ENCODE results near the gene ZER1.
"Not testable (repeated sequence)": the region's sequence is repeated elsewhere in the genome, so short reads cannot be mapped to it uniquely, and the experiment has no call there.

ZER1 gene

DNA sequence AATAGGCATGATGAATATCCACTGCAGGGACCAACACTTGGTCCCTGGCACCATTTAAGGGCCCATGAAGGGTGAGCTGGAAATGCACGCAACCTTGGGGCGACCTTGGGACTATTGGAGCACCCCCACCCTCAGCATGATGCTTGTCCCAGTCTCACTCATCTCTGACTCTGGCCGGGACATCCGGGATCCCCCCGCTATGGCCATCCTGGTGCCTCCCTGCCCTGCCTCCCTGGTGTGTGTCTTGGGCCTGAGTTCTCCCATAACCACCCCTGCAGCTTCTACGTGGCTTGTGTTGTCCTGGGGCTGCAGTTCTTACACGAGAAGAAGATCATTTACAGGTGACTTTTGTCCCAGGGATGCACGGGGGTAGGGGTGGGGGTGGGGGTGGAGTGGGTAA, 53.7 kb downstream of the ZER1 start:
- FAIRE-seq = no peak
- DNase-seq (ENCODE audit: insufficient read length, low spot score) = no peak

DNA sequence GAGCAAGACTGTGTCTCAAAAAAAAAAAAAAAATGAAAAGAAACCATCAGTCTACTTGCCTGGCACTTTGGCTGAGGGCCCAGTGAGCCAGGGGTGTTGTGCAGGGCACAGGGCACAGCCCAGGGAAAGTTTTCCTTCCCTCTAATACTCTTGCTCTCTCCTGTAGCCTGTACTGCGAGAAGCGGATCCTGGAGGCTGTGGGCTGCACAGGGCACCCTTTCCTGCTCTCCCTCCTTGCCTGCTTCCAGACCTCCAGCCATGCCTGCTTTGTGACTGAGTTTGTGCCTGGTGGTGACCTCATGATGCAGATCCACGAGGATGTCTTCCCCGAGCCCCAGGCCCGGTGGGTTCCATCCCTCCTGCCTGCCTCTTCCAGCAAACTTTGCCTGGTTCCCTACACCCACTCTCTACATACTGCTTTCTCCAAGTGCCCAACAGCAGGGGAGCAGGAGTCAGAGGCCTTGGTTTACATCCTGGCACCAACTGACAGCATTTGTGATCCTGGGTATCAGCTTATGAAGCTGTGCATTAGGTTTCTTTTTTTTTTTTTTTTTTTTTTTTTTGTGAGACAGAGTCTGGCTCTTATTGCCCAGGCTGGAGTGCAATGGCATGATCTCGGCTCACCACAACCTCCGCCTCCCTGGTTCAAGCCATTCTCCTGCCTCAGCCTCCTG, 55.0 kb downstream of the ZER1 start:
- no peak for FAIRE-seq

DNA sequence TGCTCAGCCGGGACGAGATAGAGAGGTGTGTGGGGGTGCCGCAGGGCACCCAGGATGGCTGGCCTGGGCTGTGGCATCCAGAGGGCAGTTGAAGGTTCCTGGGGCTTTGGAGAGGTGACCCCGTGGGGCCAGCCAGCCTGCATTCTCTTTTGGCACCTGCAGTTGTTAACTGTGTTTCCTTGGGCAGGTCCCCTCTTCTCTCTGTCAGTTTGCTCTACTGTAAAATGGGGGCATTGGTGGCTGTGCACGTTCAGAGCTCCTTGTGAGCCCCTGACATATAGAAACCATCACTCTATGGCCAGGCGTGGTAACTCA, 56.3 kb downstream of the ZER1 start:
- no peak for DNase-seq (ENCODE audit: insufficient read length, low spot score)
- no peak for FAIRE-seq

More for the DNA sequence above, 55.0 kb downstream of the ZER1 start:
- no peak for DNase-seq (ENCODE audit: insufficient read length, low spot score)

DNA sequence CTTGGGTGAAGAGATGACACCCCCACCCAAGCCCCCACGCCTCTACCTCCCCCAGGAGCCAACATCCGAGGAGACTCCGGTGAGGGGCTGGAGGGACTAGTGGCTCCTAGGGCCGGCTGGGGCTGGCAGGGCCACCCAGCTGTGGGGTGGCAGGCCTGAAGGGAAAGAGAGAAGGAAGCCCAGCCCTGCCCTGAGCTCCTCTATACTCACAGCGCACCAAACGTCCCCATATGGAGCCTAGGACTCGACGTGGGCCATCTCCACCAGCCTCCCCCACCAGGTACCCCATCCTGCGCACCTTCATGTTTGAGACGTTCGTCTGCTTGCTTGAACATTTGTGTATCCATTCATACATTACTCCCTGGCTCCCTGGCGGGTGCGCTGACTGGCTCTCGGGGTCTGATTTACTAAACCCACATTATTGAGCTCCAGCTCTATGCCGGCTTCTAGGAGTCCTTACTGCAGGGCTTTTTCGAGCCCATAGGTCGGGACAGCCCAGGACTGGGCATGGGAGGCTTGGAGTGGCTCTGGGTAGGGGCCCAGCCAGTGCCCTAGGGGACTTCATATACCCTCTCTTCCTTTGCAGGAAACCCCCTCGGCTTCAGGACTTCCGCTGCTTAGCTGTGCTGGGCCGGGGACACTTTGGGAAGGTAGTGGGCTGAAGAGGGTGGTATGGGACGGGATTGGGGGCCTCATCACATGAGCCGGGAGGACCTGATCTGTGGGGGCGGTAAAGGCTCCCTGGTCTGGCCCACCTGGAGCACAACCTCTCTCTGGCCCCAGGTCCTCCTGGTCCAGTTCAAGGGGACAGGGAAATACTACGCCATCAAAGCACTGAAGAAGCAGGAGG, 56.9 kb downstream of the ZER1 start:
- FAIRE-seq (no peak), DNase-seq (ENCODE audit: insufficient read length, low spot score) (no peak)

- no peak for FAIRE-seq
- no peak for DNase-seq (ENCODE audit: insufficient read length, low spot score)
Measured at GRCh38 chr9:128713941-128714573, 57.7 kb downstream of the ZER1 start.

DNA sequence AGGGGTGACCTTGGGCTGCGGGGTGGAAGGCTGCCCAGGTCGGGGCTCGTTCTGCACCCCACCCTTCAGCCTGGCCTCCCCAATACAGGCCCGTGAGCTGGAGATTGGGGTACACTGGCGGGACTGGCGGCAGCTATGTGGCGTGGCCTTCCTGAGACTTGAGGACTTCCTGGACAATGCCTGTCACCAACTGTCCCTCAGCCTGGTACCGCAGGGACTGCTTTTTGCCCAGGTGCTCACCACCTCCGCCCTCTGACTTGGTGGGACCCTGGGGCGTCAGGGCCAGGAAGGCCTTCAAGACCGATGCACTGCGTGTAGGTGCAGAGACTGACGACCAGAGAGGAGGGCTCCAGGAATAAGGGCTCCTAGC, 58.3 kb downstream of the ZER1 start:
- DNase-seq (ENCODE audit: insufficient read length, low spot score) (no peak), FAIRE-seq (no peak)

DNA sequence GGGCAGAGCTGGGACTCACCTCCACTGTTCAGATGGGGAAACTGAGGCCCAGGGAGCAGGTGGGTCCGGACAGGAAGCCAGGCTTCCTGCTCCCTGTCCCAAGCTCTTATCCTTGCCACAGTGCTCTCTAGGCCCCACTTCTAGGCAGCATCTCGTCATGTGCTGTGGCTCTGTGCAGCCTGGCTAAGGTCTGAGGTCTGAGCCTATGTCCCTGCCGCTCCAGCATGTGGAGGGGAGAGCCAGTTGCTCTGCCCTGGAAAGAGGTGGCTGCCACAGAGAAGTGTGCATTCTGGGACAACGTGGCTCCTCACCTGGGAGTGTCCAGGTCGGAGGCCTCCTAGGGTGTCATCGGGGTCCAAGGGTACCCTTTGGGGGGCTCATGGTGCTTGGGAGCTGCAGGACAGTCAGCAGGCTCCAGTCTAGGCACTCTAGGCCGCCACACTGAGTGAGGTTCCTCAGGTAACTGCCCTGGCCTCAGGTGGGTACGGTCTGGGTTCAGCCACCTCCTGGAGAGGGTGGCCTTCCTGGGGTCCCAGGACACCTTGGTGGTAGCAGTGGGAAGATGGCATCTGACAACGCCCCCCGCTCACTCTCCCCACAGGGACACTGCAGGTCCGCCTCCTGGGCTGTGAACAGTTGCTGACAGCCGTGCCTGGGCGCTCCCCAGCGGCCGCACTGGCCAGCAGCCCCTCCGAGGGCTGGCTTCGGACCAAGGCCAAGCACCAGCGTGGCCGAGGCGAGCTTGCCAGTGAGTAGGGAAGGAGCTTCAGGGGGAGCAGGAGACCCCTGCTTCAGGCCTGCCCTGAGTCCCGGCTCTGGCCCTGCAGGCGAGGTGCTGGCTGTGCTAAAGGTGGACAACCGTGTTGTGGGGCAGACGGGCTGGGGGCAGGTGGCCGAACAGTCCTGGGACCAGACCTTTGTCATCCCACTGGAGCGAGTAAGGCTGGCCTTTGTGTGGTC, 59.0 kb downstream of the ZER1 start:
- FAIRE-seq (no peak), DNase-seq (ENCODE audit: insufficient read length, low spot score) (no peak)

DNA sequence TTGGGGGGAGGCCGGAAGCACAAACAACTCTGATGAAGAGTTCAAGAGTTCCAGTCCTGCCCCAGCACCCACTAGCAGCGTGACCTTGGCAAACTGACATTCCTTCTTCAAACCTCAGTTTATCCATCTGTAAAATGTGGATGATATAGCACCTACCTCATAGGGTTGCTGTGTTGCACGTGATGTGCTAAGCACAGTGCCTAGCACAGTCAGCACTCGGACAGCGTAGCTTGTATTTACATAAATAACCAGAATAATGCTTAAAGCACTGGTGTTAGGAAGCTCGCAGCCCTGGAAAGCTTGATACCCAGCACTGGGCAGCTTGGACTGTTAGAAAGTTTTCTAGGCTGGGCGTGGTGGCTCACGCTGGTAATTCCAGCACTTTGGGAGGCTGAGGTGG, 64.3 kb downstream of the ZER1 start:
- DNase-seq (ENCODE audit: insufficient read length, low spot score) (no peak), FAIRE-seq (no peak)

- no peak for DNase-seq (ENCODE audit: insufficient read length, low spot score)
- no peak for FAIRE-seq
Measured at GRCh38 chr9:128706671-128707381, 64.9 kb downstream of the ZER1 start.

GRCh38 chr9:128706045-128706444, 65.7 kb downstream of the ZER1 start:
- no peak for FAIRE-seq
- DNase-seq (ENCODE audit: insufficient read length, low spot score) = no peak

GRCh38 chr9:128705051-128705965, 66.4 kb downstream of the ZER1 start:
- no peak for DNase-seq (ENCODE audit: insufficient read length, low spot score)
- FAIRE-seq = no peak

DNA sequence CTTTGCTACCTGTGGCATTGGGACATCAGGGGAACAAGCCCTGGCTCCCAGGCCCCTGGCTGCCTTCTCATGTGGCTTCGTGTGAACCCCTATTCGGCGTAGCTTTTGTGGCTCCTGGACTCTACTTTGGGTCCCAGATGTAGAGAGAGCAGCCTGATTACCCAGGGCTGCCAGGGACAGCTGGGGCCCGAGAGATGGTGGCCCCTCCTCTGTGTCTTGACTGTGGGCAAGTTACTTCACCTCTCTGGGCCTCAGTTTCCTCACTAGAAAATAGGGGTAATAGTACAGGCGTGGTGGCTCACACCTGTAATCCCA, 67.4 kb downstream of the ZER1 start:
- FAIRE-seq (no peak), DNase-seq (ENCODE audit: insufficient read length, low spot score) (no peak)

- no peak for DNase-seq (ENCODE audit: insufficient read length, low spot score)
- no peak for FAIRE-seq
Measured at GRCh38 chr9:128703616-128704355, 67.9 kb downstream of the ZER1 start.

GRCh38 chr9:128702949-128703615, 68.6 kb downstream of the ZER1 start:
- FAIRE-seq (no peak), DNase-seq (ENCODE audit: insufficient read length, low spot score) (peak; percentile 33)

- peak; percentile 86 for DNase-seq (ENCODE audit: insufficient read length, low spot score)
- FAIRE-seq = no peak
Measured at GRCh38 chr9:128702445-128702948, 69.2 kb downstream of the ZER1 start, which contains the start of gene PKN3. PKN3 (plus strand) TSS chr9:128702503; CDS start chr9:128702916, 413 bp downstream.

- DNase-seq (ENCODE audit: insufficient read length, low spot score) = no peak
- FAIRE-seq = no peak
Measured at GRCh38 chr9:128701227-128701854, 70.4 kb downstream of the ZER1 start.

DNA sequence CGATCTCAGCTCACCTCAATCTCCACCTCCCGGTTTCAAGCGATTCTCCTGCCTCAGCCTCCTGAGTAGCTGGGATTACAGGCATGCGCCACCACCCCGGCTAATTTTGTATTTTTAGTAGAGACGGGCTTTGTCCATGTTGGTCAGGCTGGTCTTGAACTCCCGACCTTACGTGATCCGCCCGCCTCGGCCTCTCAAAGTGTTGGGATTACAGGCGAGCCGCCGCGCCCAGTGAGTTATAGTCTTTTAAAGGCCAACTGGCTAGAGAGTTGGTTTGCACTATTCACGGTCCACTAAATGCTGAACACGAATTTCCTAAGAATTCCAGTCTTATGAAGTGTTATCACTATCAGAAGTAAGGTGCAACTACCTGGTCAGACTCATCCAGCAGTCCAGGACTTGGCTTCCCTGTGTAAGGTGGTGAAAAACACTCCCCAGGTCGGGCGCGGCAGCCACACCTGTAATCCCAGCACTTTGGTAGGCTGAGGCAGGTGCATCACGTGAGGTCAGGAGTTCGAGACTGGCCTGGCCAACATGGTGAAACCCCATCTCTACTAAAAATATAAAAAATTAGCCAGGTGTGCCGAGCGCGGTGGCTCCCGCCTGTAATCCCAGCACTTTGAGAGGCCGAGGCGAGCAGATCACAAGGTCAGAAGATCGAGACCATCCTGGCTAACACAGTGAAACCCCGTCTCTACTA, 72.5 kb downstream of the ZER1 start:
- not testable (repeated sequence) for DNase-seq (ENCODE audit: insufficient read length, low spot score); FAIRE-seq

All from HTR-8/SVneo (cell line).